GM12874 (cell line): ENCODE results near the gene ASPN.

Source experiments
- TF ChIP-seq, protein P1 (sequence below): IDR thresholded peaks from 2 replicates; pipeline ENCODE4 v1.5.1; 2011; ENCODE audit warnings: low read depth, mild to moderate bottlenecking, control low read depth, low read length, moderate library complexity; ENCODE audit not compliant: insufficient read depth

The ASPN gene

DNA sequence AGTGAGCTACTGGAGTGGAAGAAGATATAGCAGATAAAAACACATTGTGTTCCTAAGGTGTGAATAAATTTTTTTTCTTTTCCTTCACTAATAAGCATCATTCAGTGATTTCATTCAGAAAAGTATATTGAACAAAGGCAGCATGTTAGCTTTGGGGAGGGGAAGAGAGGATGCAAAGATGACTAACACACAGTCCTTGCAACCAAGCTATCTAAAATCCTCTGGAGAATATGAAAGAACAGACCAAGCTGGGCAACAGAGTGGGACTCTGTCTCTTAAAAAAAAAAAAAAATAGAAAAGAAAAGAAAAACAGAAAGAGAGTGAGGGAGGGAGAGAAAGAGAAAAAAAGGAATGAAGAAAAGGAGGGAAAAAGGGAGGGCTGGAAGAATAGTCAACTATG lies 35.8 kb downstream of the ASPN start:
- TF ChIP-seq, protein P1, sequence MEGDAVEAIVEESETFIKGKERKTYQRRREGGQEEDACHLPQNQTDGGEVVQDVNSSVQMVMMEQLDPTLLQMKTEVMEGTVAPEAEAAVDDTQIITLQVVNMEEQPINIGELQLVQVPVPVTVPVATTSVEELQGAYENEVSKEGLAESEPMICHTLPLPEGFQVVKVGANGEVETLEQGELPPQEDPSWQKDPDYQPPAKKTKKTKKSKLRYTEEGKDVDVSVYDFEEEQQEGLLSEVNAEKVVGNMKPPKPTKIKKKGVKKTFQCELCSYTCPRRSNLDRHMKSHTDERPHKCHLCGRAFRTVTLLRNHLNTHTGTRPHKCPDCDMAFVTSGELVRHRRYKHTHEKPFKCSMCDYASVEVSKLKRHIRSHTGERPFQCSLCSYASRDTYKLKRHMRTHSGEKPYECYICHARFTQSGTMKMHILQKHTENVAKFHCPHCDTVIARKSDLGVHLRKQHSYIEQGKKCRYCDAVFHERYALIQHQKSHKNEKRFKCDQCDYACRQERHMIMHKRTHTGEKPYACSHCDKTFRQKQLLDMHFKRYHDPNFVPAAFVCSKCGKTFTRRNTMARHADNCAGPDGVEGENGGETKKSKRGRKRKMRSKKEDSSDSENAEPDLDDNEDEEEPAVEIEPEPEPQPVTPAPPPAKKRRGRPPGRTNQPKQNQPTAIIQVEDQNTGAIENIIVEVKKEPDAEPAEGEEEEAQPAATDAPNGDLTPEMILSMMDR = no peak

DNA sequence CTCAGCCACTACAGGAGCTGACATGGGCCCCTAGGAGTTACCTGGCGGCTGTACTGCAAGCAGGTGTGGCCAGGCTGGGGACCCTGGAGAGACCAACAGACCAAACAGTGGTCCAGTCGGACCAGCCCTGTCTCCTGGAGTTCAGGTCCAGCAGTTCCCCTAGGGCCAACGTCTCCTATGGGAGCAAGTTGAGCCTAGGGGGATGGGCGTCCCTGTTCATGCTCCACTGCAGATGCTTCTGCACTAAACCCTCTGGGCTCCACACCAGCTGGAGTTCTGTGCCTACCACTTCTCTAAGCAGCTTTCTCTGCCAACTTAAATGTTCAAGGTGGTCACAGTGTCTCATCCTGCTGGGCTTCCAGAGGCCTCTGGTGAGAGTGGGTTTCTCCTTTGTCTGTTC lies 37.5 kb downstream of the ASPN start:
- TF ChIP-seq, protein P1 = no peak

DNA sequence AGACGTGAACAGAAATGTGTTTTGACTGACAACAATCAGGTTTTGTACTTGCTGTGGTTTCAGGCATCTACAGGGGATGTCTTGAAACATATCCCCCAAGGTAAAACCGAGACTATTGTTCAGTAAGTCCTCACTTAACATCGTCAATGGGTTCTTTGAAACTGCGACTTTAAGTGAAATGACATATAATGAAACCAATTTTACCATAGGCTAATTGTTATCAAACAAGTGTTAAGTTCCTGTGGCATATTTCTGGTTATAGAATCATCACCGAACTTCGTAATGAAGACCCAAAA lies 41.6 kb downstream of the ASPN start:
- TF ChIP-seq, protein P1 = no peak

DNA sequence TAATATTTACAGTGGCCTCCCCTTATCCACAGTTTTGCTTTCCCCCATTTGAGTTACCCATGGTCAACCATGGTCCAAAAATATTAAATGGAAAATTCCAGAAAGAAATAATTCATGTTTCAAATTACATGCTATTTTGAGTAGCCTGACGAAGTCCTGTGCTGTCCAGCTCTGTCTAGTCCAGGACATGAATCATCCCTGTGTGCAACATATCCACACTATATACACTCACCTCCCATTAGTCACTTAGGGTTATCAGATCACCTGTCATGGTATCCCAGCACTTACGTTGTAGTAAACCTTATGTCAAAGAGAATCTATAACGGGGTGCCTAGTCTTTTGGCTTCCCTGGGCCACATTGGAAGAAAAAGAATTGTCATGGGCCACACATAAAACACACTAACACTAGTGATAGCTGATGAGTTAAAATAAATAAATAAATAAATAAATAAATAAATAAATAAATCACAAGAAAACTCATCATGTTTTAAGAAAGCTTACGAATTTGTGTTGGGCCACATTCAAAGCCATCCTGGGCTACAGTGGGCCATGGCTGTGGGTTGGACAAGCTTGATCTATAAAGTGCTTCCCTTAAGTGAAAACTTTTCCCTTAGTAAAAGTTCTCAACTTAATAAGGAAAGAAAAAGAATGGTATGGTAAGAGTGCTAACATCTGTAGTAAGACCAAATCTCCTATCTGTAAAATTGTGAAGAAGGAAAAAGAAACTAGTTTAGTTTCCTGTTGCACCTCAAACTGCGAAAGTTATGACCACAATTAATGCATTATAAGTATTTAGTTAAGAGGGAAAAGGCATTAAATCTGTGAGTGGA lies 42.2 kb downstream of the ASPN start:
- TF ChIP-seq, protein P1 = no peak

DNA sequence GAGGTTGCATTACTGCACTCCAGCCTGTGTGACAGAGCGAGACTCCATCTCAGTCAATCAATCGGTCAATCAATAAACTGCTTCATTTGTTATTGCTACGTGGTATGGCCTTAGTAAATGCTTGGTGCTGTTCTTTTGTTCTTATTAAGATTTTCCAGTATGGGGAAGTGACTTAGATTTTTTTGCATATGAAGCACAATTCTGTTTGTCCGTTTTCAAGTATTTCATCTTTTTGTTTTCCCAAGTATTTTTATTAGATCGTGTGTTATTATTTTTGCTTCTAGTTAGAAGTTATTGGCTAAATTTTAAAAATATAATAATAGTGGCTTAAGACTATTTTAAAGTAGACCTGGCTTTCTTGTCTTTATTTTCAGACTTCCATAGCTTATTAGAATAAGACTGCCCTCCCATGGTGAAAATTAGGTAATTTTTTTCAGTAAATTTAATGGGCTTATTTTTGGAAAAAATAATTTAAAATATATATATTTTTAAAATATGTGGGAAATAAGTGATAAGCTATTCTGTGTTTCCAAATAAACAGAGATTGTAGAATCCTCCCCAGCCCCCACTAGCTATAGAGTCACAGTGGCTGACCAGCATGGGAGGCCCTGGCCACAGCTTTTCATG lies 43.3 kb downstream of the ASPN start:
- TF ChIP-seq, protein P1 = no peak

DNA sequence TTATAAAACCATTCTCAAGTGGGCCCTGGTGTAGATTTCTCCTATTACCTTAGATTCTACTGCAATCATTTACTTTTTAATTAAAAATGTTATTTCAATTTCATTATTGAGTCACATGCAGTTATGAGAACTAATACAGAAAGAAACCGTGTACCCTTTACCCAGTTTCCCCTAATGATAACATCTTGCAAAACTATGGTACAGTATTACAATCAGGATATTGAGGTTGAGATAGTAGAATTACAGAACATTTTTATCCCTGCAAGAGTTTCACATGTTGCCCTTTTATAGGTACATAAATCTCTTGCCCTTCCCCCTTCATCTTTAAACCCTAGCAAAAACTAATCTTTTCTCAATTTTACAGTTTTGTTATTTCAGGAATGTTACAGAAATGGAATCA lies 47.0 kb downstream of the ASPN start:
- TF ChIP-seq, protein P1 = no peak

DNA sequence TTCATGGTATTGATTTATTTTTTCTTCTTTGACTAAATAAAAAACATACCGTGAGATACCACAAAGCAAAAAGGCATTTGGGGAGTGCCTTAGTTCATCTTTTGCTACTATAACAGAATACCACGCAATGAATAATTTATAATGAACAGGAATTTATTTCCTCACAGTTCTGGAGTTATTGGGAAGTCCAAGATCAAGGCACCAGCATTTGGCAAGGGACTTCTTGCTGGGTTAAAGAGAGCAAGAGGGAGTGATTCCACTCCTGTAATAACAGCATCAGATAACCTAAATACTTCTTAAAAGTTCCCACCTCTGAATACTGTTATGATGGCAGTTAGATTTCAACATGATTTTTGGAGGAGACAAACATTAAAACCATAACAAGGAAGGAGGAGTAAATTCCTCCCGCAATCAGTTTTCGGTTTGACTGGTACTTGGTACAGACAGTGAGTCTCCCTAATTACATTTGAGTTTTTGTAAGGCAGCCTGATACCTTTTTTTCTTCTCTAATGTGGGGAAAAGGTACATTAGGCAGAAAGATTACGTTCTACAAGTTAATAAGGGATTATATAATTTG lies 49.2 kb downstream of the ASPN start:
- TF ChIP-seq, protein P1 = no peak
